SU-DHL-6 (cell line): ENCODE measurements around the gene GPR176.
"Not testable (repeated sequence)": the region's sequence is repeated elsewhere in the genome, so short reads cannot be mapped to it uniquely, and the experiment has no call there.

Experiments
- H2AFZ ChIP-seq: fragments of 200-600 bp; sonication (generic); 2 replicates; pipeline ENCODE4 v1.6.1; 2014; ENCODE audit warnings: low read depth, mild to moderate bottlenecking, moderate library complexity, mixed read lengths, antibody characterized with exemption, low read length; ENCODE audit not compliant: severe bottlenecking
- H3F3A ChIP-seq: fragments of 200-600 bp; shearing (Covaris generic); 2 replicates; pipeline ENCODE4 v1.6.0; 2016; ENCODE audit warnings: antibody characterized with exemption, mild to moderate bottlenecking; ENCODE audit not compliant: insufficient read depth
- H3K27ac ChIP-seq: fragments of 200-600 bp; sonication (generic); 2 replicates; pipeline ENCODE4 v1.5.1; 2016; ENCODE audit warnings: low read depth, mild to moderate bottlenecking, low read length, moderate library complexity, mixed read lengths
- H3K27me3 ChIP-seq: fragments of 200-600 bp; sonication (generic), shearing (Covaris generic); 2 replicates; pipeline ENCODE4 v1.6.0; 2014; ENCODE audit warnings: mild to moderate bottlenecking, low read length
- H3K36me3 ChIP-seq: fragments of 200-600 bp; sonication (generic); 2 replicates; pipeline ENCODE4 v1.6.1; 2014; ENCODE audit warnings: mild to moderate bottlenecking, low read length, mixed read lengths
- H3K4me2 ChIP-seq: fragments of 300-600, 200-600 bp; shearing (Covaris generic), sonication (generic); 2 replicates; pipeline ENCODE4 v1.6.0; 2014; ENCODE audit warnings: low read length, low read depth, mild to moderate bottlenecking; ENCODE audit not compliant: poor library complexity, severe bottlenecking
- H3K4me3 ChIP-seq: fragments of 200-600 bp; sonication (generic); 2 replicates; pipeline ENCODE4 v1.5.1; 2014; ENCODE audit warnings: antibody characterized with exemption, low read length, mild to moderate bottlenecking, mixed read lengths; ENCODE audit not compliant: insufficient read depth, poor library complexity, severe bottlenecking
- H3K79me2 ChIP-seq: fragments of 200-600 bp; sonication (generic); 2 replicates; pipeline ENCODE4 v1.6.1; 2014; ENCODE audit warnings: mild to moderate bottlenecking, low read length, moderate library complexity; ENCODE audit not compliant: insufficient read depth
- H3K9ac ChIP-seq: fragments of 200-600 bp; sonication (generic); 2 replicates; pipeline ENCODE4 v1.7.0; 2014; ENCODE audit warnings: mild to moderate bottlenecking, low read length
- H3K9me2 ChIP-seq: fragments of 200-600 bp; sonication (generic); replicated peaks from 2 replicates; pipeline ENCODE4 v1.6.1; 2014; ENCODE audit warnings: low read length; ENCODE audit not compliant: insufficient read depth
- H3K9me3 ChIP-seq: fragments of 200-600 bp; sonication (generic); 2 replicates; pipeline ENCODE4 v1.6.1; 2014; ENCODE audit warnings: low read length, mixed read lengths; ENCODE audit not compliant: insufficient read depth
- H4K20me1 ChIP-seq: fragments of 200-600 bp; sonication (generic); 2 replicates; pipeline ENCODE4 v1.6.1; 2014; ENCODE audit warnings: low read depth, mild to moderate bottlenecking, antibody characterized with exemption, low read length, moderate library complexity, mixed read lengths
- CTCF ChIP-seq: fragments of 200-600 bp; sonication (generic); IDR thresholded peaks from one replicate; pipeline ENCODE4 v1.5.1; 2017; ENCODE audit warnings: antibody characterized with exemption, mild to moderate bottlenecking, low read length, moderate library complexity; ENCODE audit not compliant: insufficient read depth, poor library complexity, severe bottlenecking
- EZH2phosphoT487 ChIP-seq: fragments of 200-600 bp; sonication (generic), shearing (Covaris generic); conservative IDR thresholded peaks from 2 replicates; pipeline ENCODE4 v1.6.1; 2018; ENCODE audit warnings: mild to moderate bottlenecking, antibody characterized with exemption, low read length, moderate library complexity, mixed read lengths

The GPR176 gene

GRCh38 chr15:39814489-39814888 lies 105.6 kb downstream of the GPR176 start:
- Histone ChIP-seq H3K27ac (no peak overlapping the region), H3K9ac (no peak overlapping the region), H3K36me3 (no peaks in the 10 kb centered on the region), H3K4me2 (no peak overlapping the region), H2AFZ (no peak overlapping the region), H3K27me3 (0 out of 2 replicates have a peak, but pooled peaks cover 3% of the 10 kb centered on the region), H3F3A (no peaks in the 10 kb centered on the region), H4K20me1 (no peaks in the 10 kb centered on the region), H3K9me2 (no peaks in the 10 kb centered on the region), H3K79me2 (no peaks in the 10 kb centered on the region), H3K9me3 (no peaks in the 10 kb centered on the region), H3K4me3 (no peak overlapping the region)
- no peak for TF ChIP-seq EZH2phosphoT487
- TF ChIP-seq CTCF, result no peak

DNA sequence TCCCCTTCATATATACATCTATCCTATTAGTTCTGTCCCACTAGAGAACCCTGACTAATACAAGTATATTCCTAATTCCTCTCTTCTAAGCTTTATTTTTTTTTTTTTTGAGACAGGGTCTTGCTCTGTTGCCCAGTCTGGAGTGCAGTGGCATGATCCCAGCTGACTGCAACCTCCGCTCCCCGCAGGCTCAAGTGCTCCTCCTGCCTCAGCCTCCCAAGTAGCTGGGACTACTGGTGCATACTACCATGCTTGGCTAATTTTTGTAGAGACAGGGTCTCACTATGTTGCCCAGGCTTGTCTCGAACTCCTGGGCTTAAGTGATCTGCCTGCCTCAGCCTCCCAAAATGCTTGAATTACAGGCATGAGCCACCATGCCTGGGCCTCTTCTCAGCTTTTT lies 107.4 kb downstream of the GPR176 start:
- not testable (repeated sequence) for H4K20me1 ChIP-seq, H3F3A ChIP-seq, H3K4me2 ChIP-seq, H3K79me2 ChIP-seq, H3K9me2 ChIP-seq, H3K27ac ChIP-seq, H3K27me3 ChIP-seq, H3K9ac ChIP-seq, H3K9me3 ChIP-seq, H2AFZ ChIP-seq, H3K36me3 ChIP-seq, H3K4me3 ChIP-seq

- Histone ChIP-seq H3K4me2 (no peak overlapping the region), H3F3A (no peaks in the 10 kb centered on the region), H3K27ac (no peak overlapping the region), H3K9me3 (no peaks in the 10 kb centered on the region), H3K36me3 (no peaks in the 10 kb centered on the region), H2AFZ (no peak overlapping the region), H3K4me3 (no peak overlapping the region), H3K9me2 (no peaks in the 10 kb centered on the region), H3K79me2 (no peaks in the 10 kb centered on the region), H3K27me3 (0 out of 2 replicates have a peak, but pooled peaks cover 3% of the 10 kb centered on the region), H4K20me1 (no peaks in the 10 kb centered on the region), H3K9ac (no peak overlapping the region)
- TF ChIP-seq EZH2phosphoT487, result no peak
- TF ChIP-seq CTCF, result no peak
Measured at GRCh38 chr15:39808909-39809308, 111.2 kb downstream of the GPR176 start.

GRCh38 chr15:39807791-39808190 lies 112.3 kb downstream of the GPR176 start:
- H3K4me3 ChIP-seq, result no peak overlapping the region
- H3F3A ChIP-seq, result no peaks in the 10 kb centered on the region
- H3K79me2 ChIP-seq, result no peaks in the 10 kb centered on the region
- no peaks in the 10 kb centered on the region for H3K9me3 ChIP-seq
- H3K27ac ChIP-seq, result no peak overlapping the region
- no peak overlapping the region for H3K4me2 ChIP-seq
- no peak overlapping the region for H2AFZ ChIP-seq
- 0 out of 2 replicates have a peak, but pooled peaks cover 3% of the 10 kb centered on the region for H3K27me3 ChIP-seq
- H3K9me2 ChIP-seq, result no peaks in the 10 kb centered on the region
- H3K36me3 ChIP-seq, result no peaks in the 10 kb centered on the region
- no peak overlapping the region for H3K9ac ChIP-seq
- TF ChIP-seq CTCF (no peak), EZH2phosphoT487 (no peak)
- no peaks in the 10 kb centered on the region for H4K20me1 ChIP-seq
